ENCODE measurements around the gene AKAP10.
"Not testable (repeated sequence)": the region's sequence is repeated elsewhere in the genome, so short reads cannot be mapped to it uniquely, and the experiment has no call there.

AKAP10 gene

GRCh38 chr17:19867329-19868078 lies 110.1 kb downstream of the AKAP10 start, which contains the start of gene ULK2:
Gene ULK2, minus strand, starts transcription at chr17:19867936. Its CDS starts 519 bp downstream, at chr17:19867417.
- DNase-seq (ENCODE audit: low read depth in 1 of 2, low spot score in 1 of 2), result peak; percentile 17 to 32

GRCh38 chr17:19867079-19867328 lies 110.6 kb downstream of the AKAP10 start:
- DNase-seq (ENCODE audit: low read depth in 1 of 2, low spot score in 1 of 2), result peak in 1 of 2 donors; percentile 24

- DNase-seq (ENCODE audit: low read depth in 1 of 2, low spot score in 1 of 2), result no peak
These were observed 112.6 kb downstream of the AKAP10 start for GRCh38 chr17:19865021-19865420.

GRCh38 chr17:19860647-19861177 lies 116.9 kb downstream of the AKAP10 start:
- not testable (repeated sequence) for DNase-seq (ENCODE audit: low read depth in 1 of 2, low spot score in 1 of 2)

- no peak for DNase-seq (ENCODE audit: low read depth in 1 of 2, low spot score in 1 of 2)
These were observed 120.0 kb downstream of the AKAP10 start for GRCh38 chr17:19857640-19858039.

Measured in activated CD4-positive, alpha-beta T cell treated with anti-CD3 and anti-CD28 coated beads, Interleukin-2, amount 50 U/mL, for 24 hours (primary cell).